Measurements from ENCODE around the gene KIAA1217. TPM values are rescaled to one million over a fixed set of nuclear protein-coding genes. Genes with fewer than 3 reads are reported as not detected.

KIAA1217 gene
- total RNA-seq, 3 donors from 2014 or later = 49.5 to 94.5 (median 63.9) TPM

DNA sequence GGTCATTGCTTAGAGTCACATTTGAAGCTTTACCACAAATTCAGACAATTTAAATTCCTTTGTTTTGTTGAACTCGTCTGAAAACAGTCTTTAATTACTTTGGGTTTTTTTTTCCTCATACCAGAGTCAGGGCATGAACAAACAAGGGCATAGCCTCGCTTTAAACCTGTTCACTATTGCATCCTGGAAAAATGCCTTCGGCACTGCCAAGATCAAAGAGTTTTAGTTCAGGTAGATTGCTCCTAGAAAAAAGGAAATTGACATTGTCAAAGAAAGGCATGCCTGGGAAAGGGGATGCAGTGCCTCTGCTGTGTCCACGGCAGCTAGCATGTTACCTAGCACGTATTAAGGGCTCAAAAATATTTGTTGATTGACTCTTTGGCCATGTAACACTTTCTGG lies 279.7 kb downstream of the KIAA1217 start:
- ATAC-seq (peak; percentile 66), DNase-seq (peak in 1 of 3 donors; percentile 78)
- Histone ChIP-seq H3K9me3 (no peaks in the 10 kb centered on the region), H3K4me3 (no peak overlapping the region), H3K36me3 (ENCODE audit: low read depth) (no peaks in the 10 kb centered on the region), H3K4me1 (ENCODE audit: low read depth) (peaks cover 17% of the 10 kb centered on the region)
- intact Hi-C loops (cut with DNase I, micrococcal nuclease) = no loop called here
- TF ChIP-seq, protein P1, sequence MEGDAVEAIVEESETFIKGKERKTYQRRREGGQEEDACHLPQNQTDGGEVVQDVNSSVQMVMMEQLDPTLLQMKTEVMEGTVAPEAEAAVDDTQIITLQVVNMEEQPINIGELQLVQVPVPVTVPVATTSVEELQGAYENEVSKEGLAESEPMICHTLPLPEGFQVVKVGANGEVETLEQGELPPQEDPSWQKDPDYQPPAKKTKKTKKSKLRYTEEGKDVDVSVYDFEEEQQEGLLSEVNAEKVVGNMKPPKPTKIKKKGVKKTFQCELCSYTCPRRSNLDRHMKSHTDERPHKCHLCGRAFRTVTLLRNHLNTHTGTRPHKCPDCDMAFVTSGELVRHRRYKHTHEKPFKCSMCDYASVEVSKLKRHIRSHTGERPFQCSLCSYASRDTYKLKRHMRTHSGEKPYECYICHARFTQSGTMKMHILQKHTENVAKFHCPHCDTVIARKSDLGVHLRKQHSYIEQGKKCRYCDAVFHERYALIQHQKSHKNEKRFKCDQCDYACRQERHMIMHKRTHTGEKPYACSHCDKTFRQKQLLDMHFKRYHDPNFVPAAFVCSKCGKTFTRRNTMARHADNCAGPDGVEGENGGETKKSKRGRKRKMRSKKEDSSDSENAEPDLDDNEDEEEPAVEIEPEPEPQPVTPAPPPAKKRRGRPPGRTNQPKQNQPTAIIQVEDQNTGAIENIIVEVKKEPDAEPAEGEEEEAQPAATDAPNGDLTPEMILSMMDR (IDR thresholded peaks at IDR 0.05) = no peak

DNA sequence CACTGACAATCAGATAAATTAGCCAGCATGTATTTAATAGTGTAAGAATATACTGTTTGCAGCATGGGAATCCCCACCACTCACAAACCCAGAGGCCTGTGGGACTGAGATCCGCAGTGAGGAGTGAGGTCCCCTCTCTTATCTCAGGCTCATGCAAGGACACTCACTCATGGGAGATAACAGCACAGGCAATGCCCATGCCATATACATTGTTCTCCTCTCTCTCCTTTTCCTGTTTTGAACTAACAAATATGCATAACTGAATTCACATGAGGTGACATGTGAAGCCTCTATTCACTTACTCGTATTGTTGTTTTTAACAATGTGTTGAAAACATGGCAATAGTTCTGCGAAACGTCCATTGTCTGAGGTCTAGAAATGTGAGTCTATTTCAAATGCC lies 284.2 kb downstream of the KIAA1217 start:
- no peaks in the 10 kb centered on the region for H3K36me3 ChIP-seq (ENCODE audit: low read depth)
- intact Hi-C loops (cut with DNase I, micrococcal nuclease) = no loop called here
- DNase-seq (no peak), ATAC-seq (no peak)
- H3K9me3 ChIP-seq = no peaks in the 10 kb centered on the region
- TF ChIP-seq, protein P1 (IDR thresholded peaks at IDR 0.05) = no peak
- no peak overlapping the region for H3K4me3 ChIP-seq
- H3K4me1 ChIP-seq (ENCODE audit: low read depth) = peaks cover 24% of the 10 kb centered on the region

DNA sequence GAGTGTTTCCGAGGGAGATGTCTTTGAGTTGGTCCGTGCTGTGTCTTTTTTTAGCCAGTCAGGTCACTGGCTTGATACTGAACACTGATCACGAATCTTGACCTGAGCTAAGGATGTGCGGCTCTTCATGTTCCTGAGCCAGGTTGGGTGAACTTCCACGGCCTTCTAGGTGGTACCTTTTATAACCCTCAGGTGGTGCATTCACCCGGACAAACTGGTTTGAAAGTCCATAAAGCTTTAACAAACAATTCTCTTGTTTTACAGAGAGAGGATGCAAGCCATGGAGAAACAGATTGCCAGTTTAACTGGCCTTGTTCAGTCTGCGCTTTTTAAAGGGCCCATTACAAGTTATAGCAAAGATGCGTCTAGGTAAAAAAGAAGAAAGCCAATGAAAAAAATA lies 285.3 kb downstream of the KIAA1217 start:
- Histone ChIP-seq H3K4me1 (ENCODE audit: low read depth) (peaks cover 24% of the 10 kb centered on the region), H3K36me3 (ENCODE audit: low read depth) (no peaks in the 10 kb centered on the region), H3K9me3 (no peaks in the 10 kb centered on the region), H3K4me3 (no peak overlapping the region)
- intact Hi-C loops (cut with DNase I, micrococcal nuclease) = no loop called here
- ATAC-seq (peak; percentile 93), DNase-seq (peak in 1 of 3 donors; percentile 73)
- TF ChIP-seq, protein P1 (IDR thresholded peaks at IDR 0.05) = no peak

DNA sequence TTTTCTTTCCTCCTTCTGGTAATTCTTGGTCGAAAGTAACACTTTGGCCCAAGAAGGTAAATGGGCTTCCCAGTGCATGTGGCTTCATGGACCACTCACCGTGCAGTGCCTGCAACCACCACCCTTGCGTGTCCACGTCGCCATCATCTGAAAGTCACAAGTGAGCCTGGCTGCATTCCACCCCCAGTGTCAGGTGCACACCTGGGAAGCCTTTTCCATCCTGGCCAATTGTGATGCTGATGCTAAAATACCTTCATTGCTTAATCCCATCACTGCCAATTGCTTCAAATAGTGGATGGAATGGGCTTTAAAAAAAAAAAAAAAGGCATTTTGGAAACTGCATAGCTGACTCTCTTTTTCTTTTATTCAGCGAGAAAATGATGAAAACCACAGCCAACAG lies 285.8 kb downstream of the KIAA1217 start:
- no peak for ATAC-seq
- no peaks in the 10 kb centered on the region for H3K36me3 ChIP-seq (ENCODE audit: low read depth)
- DNase-seq = no peak
- TF ChIP-seq, protein P1 (IDR thresholded peaks at IDR 0.05) = no peak
- no peaks in the 10 kb centered on the region for H3K9me3 ChIP-seq
- peaks cover 24% of the 10 kb centered on the region for H3K4me1 ChIP-seq (ENCODE audit: low read depth)
- intact Hi-C loops (cut with DNase I, micrococcal nuclease) = no loop called here
- no peak overlapping the region for H3K4me3 ChIP-seq

DNA sequence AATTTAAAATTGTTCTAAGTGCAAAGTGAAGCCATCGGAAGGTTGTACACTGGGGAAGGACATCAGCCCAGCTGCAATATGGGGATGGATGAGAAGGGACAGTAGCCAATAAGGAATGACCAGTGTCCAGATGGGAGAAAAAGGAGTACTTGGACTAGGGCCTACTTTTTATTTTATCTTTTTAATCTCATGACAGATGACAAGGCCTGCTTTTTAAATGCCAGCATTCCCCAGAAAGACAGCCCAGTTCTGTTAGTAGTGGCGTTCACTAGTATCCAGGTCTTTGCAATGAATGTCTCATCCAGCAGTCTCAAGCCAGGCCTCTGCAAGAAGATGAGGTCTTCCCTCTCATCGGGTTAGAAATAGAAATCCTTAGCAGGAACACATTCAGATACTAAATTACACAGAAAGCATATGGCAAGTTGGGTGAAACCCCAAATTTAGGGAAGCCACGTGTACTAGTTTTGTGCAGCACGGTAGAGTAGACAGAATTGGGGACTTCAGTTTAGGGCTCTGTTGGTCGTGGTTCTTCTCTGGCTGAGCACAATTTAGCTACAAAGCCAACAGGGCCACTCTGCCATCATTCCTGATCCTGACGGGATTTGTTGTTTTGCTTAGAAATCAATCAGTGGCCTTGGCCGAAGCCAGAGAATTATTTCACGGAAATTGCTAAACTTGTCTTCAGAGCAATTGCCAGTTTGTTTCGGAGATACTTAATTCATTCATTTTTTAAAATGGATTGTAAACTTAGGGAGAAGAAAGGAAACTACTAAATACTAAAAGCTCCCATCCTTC lies 286.9 kb downstream of the KIAA1217 start:
- Histone ChIP-seq H3K9me3 (no peaks in the 10 kb centered on the region), H3K36me3 (ENCODE audit: low read depth) (no peaks in the 10 kb centered on the region), H3K4me1 (ENCODE audit: low read depth) (peaks cover 24% of the 10 kb centered on the region), H3K4me3 (no peak overlapping the region)
- no peak for DNase-seq
- ATAC-seq = no peak
- intact Hi-C loops (cut with DNase I, micrococcal nuclease) = no loop called here
- TF ChIP-seq, protein P1 (IDR thresholded peaks at IDR 0.05) = no peak
